HG03095 (cell line): Measurements from ENCODE around the gene ATP6V1F.

Source experiments
- ATAC-seq: cut with Tn5 transposase; IDR thresholded peaks from one replicate; pipeline ENCODE4 v1.9.1; 2021; ENCODE audit warnings: moderate library complexity; ENCODE audit not compliant: unreplicated experiment

Gene ATP6V1F

GRCh38 chr7:128914566-128915151, 52.0 kb downstream of the ATP6V1F start:
- ATAC-seq = no peak

DNA sequence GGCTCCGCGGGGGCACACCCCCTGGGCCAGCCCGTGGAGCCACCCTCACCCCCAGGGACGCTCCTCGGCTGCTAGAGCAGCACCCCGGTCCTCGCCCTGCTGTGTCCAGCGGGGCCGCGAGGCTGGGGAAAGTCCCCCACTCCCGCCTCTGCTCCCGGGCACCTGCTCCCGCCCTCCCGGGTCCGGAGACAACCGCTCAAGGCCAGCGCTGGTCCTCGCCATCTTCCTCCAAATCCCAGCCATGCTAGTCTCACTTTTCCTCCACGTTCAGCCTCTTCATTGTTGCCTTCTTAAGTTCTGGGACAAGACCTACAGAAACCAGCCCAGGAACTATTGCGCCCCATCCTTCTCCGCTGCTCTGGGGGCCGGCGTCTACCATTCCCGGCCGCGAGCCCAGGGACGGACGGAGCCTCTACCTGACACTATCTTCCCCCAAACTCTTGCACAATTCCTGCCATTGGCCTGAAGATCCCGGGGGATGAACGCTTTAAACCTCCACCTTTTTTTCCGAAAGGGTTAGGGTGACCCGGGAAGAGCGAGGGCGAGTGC, 52.7 kb downstream of the ATP6V1F start:
- no peak for ATAC-seq
